HK-2 (cell line): Measurements from ENCODE around the gene NKX1-2.

Experiments used
- DNase-seq: peaks from one replicate; pipeline ENCODE4 v3.0.0-alpha.2; 2018; ENCODE audit not compliant: unreplicated experiment

Gene NKX1-2

DNA sequence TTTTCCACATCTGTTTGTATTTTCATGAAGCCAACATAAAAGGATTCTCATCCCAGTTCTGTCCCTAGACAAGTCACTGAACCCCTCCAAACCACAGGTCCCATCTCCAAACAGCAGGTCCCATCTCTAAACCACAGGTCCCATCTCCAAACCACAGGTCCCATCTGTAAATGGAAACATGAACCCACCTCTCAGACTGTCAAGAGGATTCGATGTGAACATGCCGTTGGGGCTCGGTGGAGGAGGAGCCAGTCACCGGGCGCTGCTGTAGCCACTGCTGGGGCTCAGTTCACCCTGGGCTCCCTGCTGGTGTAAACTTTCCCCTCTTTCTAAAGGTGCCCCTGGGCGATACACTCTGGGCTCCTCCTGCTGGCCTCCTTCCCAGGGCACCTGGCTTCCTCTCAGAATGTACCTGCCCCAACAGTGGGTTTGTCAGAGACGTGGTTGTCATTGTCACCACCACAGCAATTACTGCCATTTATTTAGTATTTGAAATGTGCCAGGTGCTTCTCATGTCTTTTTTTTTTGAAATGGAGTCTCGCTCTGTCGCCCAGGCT is 24.8 kb upstream of the NKX1-2 start:
- DNase-seq, result no peak

GRCh38 chr10:124473070-124473469 is 23.2 kb upstream of the NKX1-2 start:
- no peak for DNase-seq

GRCh38 chr10:124472071-124472470 is 22.2 kb upstream of the NKX1-2 start:
- no peak for DNase-seq

- no peak for DNase-seq
These were observed 21.0 kb upstream of the NKX1-2 start for GRCh38 chr10:124470544-124471434.

- DNase-seq, result no peak
These were observed 20.2 kb upstream of the NKX1-2 start for GRCh38 chr10:124469956-124470484.

- no peak for DNase-seq
These were observed 18.8 kb upstream of the NKX1-2 start for GRCh38 chr10:124468624-124469023.

DNA sequence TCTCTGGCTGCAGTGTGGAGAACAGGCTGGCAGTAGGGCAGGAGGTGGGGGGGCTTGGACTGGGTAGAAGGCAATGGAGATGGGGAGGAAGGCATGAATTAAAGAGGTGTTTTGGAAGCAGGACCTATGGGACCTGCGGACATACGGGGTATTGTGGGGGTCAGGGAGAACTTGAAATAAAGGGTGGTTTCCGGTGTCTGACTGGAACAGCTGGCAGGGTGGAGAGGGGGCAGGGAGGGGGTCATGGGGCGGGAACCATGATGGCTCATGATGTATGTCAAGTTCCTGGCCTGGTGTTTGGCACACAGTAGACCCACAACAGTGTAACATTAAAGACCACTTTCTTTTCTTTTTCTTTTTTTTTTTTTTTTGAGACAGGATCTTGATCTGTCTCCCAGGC is 17.3 kb upstream of the NKX1-2 start:
- no peak for DNase-seq

DNA sequence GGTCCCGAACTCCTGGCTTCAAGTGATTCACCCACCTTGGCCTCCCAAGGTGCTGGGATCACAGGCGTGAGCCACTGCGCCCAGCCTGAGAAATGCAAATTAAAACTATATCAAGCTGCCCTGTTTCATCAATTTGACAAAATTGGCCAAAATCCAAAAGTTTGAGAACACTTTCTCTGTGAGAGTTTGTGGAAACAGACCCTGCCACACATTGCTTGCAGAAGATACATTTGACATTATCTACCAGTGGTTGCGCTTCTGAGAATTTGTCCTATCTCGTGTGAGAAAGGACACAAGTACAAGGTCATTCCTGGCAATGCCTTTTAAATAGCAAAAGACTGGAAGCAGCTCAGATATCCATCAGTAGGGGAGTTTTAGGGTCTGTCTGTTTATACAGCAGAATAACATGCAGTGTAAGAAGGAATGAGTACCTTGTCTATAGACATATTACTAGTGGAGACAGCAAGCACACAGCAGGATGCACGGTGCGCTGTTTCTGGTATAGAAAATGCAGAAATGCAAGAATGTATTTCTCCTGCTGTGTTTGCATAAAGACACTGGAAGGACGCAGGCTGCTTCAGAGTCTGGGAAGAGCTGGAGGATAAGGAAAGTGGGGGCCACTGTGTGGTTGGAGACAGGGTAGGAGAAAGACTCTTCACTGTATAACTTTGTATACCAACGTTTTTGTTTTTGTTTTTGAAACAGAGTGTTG is 16.1 kb upstream of the NKX1-2 start:
- no peak for DNase-seq

- no peak for DNase-seq
These were observed 15.4 kb upstream of the NKX1-2 start for GRCh38 chr10:124465003-124465776.

- no peak for DNase-seq
These were observed 14.5 kb upstream of the NKX1-2 start for GRCh38 chr10:124464028-124464965.

DNA sequence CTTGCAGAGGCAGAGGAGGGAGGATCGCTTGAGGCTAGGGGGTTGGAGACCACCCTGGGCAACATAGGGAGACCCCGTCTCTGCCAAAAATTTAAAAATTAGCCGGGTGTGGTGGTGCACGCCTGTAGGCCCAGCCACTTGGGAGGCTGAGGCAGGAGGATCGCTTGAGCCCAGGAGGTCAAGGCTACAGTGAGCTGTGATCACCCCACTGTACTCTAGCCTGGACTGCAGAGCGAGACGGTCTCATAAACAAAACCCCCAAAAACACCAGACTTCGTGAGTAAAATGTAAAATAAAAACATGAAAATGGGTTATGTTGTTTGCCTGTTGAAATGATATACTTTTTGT is 12.5 kb upstream of the NKX1-2 start:
- no peak for DNase-seq

DNA sequence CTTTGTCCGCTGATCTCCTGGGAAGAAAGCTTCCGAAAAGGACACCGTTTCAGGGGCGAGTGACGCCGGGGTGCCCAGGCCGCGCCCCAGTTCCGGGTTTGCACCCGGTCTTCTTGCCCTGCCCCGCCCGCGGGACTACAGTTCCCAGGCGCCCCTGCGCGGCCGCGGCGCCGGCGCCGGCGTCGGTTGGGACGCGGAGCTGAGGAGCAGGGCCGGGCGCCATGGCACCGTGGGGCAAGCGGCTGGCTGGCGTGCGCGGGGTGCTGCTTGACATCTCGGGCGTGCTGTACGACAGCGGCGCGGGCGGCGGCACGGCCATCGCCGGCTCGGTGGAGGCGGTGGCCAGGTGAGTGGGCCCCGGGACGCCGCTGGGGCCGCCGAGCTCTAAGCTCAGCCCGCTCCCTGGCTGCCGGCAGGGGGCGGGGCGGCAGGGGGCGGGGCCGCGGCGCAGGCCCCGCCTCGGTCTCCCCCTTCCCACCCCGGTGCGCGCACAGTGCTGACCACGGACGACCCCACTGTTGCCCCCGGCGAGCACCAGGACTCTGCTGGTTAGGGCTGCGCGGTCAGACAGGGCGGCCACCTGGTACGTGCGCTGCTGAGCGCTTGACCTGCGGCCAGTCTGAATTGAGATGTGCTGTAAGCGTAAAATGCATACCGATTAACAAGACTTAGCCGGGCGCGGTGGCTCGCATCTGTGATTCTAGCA is 12.0 kb upstream of the NKX1-2 start, which contains the start of gene LHPP:
LHPP (plus strand) TSS at position 182 of the 706 bp plus-strand sequence; CDS start at position 222, 40 bp downstream.
- peak; percentile 87 for DNase-seq

DNA sequence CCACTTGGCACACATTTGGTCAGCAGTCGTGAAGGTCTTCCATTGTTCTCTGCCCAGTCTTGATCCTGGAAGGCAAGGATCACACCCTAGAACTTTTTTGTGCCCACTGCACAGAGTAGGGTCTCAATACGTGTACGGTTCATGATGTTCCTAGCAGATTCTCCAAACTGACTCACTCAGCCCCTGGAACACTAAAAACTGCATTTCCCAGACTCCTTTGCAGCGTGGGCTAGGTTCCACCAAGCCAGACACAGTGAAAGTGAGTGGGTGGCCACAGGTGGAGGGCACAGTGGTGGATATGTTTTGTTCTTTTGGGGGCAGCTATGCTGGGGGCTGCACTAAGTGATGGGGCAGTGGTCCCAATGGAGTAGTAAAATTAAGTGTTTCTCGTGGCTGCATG is 10.3 kb upstream of the NKX1-2 start:
- no peak for DNase-seq

- DNase-seq, result no peak
These were observed 9.6 kb upstream of the NKX1-2 start for GRCh38 chr10:124459395-124459794.

DNA sequence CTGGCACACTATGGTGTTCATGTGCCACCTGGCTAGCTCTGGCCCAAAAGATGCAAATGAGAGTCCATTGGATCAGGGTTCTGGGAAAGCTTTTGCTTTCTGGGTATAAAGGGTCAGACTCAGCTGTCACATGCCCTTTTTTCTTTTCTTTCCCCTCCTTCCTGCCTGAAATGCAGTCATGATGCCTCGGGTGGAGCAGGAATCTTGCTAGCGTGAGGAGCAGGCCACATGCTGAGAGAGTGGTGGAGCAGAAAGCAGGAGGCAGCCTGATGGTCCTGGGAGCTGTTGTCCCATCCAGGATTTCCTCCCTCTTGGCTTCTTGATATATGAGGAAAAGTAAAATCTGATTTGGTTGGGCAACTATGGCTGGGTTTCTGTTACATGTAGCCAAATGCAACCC is 9.1 kb upstream of the NKX1-2 start:
- no peak for DNase-seq

GRCh38 chr10:124458473-124458872 is 8.6 kb upstream of the NKX1-2 start:
- no peak for DNase-seq

DNA sequence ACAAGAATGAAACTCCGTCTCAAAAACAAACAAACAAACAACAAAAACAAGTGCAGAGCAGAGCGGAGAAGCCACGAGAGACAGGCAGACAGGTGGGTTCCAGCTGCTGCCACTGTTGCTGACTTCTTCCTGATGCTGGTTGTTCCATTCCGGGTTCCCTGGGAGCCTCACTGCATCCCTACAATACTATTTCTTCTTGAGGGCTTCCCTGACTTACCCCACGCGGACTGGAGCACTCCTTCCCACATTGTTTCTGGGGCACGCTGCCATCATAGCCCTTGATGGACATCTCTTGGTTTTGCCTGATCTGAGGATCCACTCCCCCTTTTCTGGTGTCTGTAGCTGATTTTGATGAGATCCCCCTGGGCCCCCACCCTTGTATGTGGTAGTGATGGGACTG is 5.6 kb upstream of the NKX1-2 start:
- DNase-seq, result no peak

DNA sequence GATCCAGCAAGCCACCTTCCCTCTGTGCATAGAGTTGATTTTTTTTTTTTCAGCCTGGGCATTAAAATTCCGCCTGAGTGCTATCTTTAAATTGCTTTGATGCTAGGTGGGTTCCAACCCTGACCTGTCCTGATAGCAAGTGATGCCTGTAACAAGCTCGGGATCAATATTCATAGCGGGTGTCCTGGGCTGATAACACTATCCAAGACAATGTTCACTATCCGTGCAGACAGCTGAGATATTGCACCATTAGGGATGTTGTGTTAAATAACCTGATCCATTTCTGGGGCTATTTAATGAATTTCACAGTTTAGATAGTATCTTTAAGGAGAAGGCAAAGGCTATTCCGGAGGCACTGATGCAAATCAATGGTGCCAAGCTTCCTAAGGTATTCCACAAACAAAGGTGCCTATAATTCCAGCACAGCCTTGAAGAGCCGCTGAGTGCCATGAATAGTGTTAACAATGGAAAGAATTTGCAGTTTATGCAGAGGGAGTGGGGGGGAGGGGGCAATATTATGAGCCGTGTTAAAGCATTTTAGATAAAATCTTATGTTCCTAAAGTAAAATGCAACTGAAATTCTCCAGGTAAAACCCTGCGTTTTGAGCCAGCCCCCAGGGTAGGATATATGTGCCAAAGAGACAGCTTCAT is 4.2 kb upstream of the NKX1-2 start:
- DNase-seq, result no peak

GRCh38 chr10:124451276-124451675 is 1.4 kb upstream of the NKX1-2 start:
- no peak for DNase-seq

DNA sequence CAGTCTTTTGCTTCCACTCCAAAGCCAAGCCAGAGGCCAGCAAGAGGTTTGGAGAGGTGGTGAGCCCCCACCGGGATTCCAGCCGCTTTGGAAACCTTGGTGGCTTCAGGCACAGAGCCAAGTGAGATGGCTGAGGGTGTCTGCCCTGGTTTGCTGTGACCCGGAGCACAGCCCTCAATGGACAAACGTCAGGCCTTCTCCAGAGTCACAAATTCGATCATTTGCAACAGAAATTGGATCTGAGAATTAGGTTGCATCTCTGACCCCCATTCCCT is 885 bp upstream of the NKX1-2 start:
- DNase-seq, result no peak
